GM13976 (cell line): ENCODE results near the gene HOXA10.

Source experiments
- DNase-seq: peaks from one replicate; pipeline ENCODE4 v3.0.0; 2012; ENCODE audit warnings: low spot score
- CTCF ChIP-seq: IDR thresholded peaks from 2 replicates; pipeline ENCODE4 v1.5.1; 2012; ENCODE audit warnings: borderline replicate concordance, mild to moderate bottlenecking; ENCODE audit not compliant: insufficient read depth; ENCODE audit errors: extremely low read depth, missing control alignments, control extremely low read depth
- in situ Hi-C: fragments of 300-500 bp; cut with MboI; formaldehyde crosslinking; loops from one replicate; pipeline ENCODE4 v1.12.0; 2022; ENCODE audit warnings: low sequenced_read_pairs, mixed read lengths, inconsistent platforms; ENCODE audit not compliant: unreplicated experiment

The HOXA10 gene

DNA sequence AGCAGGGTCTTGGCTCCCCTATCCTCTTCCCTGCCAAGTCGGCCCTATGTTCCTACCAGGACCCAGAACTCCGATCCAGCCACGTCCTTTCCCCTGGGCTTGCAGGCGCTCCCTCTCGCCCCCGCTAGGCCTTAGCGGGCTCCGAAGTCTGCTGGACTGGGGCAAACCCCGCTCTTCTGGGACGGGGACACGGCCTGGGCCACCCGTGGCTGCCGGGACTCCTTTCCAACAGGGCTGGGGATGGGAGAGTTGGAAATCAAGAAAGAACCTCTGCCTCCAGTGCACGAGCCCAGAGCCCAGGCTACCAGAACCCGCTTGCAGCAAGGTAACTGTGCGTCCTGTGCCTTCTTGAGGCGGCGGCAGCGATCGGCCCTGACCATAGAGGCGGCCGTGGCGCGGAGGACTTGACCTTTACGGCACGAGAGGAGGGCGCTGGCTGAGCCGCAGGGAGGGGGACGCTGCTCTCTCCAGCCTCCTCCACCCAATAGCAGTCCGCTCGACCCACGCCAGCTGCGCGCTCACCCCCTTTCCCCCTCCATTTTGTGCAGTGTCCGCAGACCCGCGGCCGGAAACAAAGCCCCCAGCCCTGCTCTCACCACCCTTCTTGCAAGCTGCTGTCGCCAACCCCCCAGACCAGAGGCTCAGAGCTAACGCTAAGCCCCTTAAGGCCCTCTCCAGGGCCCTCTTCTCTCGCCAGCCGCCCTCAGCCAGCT, 17.9 kb upstream of the HOXA10 start:
- TF ChIP-seq CTCF: no peak
- in situ Hi-C loops: loop anchor here (10.0 kb wide), 2 partner anchors 53 to 733 kb away; partner anchors contain the start of gene EVX1
- DNase-seq: no peak

- in situ Hi-C loops: loop anchor here (10.0 kb wide), 2 partner anchors 54 to 734 kb away; partner anchors contain the start of gene EVX1
- DNase-seq: no peak
- no peak for TF ChIP-seq CTCF
These were observed 17.1 kb upstream of the HOXA10 start for GRCh38 chr7:27191161-27191731.

- no peak for TF ChIP-seq CTCF
- DNase-seq: no peak
- in situ Hi-C loops: loop anchor here (10.0 kb wide), 2 partner anchors 55 to 735 kb away; partner anchors contain the start of gene EVX1
These were observed 16.1 kb upstream of the HOXA10 start for GRCh38 chr7:27189997-27190748.

DNA sequence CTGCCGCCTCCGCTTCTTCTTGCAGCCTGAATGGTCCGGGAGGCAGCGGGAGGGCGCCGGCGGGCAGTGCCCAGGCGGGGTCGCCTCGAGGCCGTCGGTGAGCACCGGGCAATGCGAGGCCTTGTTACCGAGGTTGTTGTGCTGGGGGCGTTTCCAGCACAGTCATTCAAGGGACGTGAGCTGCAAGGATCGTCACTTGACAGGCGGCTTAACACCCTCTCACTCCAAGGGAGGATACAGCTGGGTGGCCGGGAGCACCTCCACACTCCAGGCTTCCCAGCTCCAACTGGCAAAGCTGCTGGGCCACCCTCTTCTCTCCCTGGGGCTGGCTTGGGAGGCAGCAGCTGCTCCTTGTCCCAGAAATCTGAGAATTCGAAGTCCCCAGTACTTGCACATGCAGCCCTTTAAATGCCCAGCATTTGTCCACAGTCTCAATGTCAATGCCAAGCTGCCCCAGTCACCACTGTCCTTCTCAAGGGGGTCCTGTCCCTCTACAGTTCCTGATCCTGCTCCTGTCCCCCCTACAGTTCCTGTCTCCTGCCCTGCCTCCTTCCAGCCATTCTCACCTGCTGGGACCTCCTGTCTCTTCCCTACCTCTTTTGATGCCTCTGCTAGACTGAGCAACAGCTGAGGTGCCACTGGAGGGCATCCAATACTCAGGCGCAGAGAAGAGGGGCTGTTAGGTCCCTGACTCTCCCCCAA, 15.3 kb upstream of the HOXA10 start:
- no peak for TF ChIP-seq CTCF

GRCh38 chr7:27188386-27189294, 14.5 kb upstream of the HOXA10 start:
- DNase-seq: no peak
- in situ Hi-C loops: no loop called here
- TF ChIP-seq CTCF: no peak

More for the DNA sequence above, 15.3 kb upstream of the HOXA10 start:
- in situ Hi-C loops: no loop called here
- DNase-seq: no peak
